ENCODE results near the gene ADRA2C. TPM values are rescaled to one million over a fixed set of nuclear protein-coding genes. Genes with fewer than 3 reads are reported as not detected.

Gene ADRA2C
- total and polyA plus RNA-seq, 4 experiments from 2014 or later: not detected

DNA sequence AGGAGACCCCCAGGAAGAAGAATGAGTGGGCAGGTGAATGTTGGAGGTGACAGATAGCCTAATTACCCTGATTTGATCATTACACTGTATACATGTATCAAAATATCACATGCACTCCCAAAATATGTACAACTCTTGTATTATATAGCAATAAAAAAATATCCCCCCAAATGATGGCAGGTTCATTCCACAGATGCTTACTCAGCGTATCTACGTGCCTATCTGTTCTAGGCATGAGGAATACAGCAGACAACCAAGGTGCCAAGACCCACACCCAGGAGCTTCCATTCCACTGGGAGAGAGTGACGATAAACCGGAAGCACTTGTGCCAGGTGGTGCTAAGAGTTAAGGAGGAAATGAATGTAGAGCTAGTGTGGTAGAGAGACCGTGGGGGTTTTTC lies 42.4 kb downstream of the ADRA2C start:
- DNase-seq: no peak
- Mint-ChIP-seq H3K27me3 (peaks cover 6 to 11% of the 10 kb centered on the region in 2 donors), H3K9me3 (no peaks in the 10 kb centered on the region), H3K4me1 (no peaks in the 10 kb centered on the region), H3K27ac (no peak overlapping the region), H3K4me3 (no peak overlapping the region), H3K36me3 (no peaks in the 10 kb centered on the region)
- H3K27ac ChIP-seq (ENCODE audit: low read depth, low read length): no peak overlapping the region
- H3K4me1 ChIP-seq (ENCODE audit: insufficient read depth, low read length): no peaks in the 10 kb centered on the region
- no peaks in the 10 kb centered on the region for H3K36me3 ChIP-seq (ENCODE audit: insufficient read depth, low read length)
- H3K4me3 ChIP-seq (ENCODE audit: low read length in 2 of 2): no peak overlapping the region
- ChIA-PET CTCF (ENCODE audit: partially characterized antibody) (no interaction called here), POLR2A (ENCODE audit: partially characterized antibody) (no interaction called here)
- H3K9me3 ChIP-seq (ENCODE audit: control insufficient read depth in 1 of 2, low read length in 2 of 2): no peaks in the 10 kb centered on the region
- H3K27me3 ChIP-seq (ENCODE audit: insufficient read depth, low read length): no peaks in the 10 kb centered on the region
- intact Hi-C loops (cut with micrococcal nuclease): no loop called here

DNA sequence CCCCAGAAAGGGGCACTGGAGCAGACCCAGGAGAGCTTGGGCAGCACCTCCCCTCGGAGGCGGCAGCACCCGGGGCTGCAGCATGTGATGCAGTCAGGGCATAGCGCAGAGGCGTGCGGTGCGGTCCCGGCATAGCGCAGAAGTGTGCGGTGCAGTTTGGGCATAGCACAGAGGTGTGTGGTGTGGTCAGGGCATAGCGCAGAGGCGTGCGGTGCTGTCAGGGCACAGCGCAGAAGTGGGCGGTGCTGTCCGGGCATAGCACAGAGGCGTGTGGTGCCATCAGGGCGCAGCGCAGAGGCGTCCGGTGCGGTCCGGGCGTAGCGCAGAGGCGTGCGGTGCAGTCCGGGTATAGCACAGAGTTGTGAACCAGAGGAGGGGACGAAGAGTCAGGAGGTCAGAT lies 42.8 kb downstream of the ADRA2C start:
- Histone ChIP-seq H3K4me1 (ENCODE audit: insufficient read depth, low read length) (no peaks in the 10 kb centered on the region), H3K27me3 (ENCODE audit: insufficient read depth, low read length) (no peaks in the 10 kb centered on the region), H3K4me3 (ENCODE audit: low read length in 2 of 2) (no peak overlapping the region), H3K36me3 (ENCODE audit: insufficient read depth, low read length) (no peaks in the 10 kb centered on the region), H3K27ac (ENCODE audit: low read depth, low read length) (no peak overlapping the region), H3K9me3 (ENCODE audit: control insufficient read depth in 1 of 2, low read length in 2 of 2) (no peaks in the 10 kb centered on the region)
- intact Hi-C loops (cut with micrococcal nuclease): no loop called here
- peaks cover 6 to 12% of the 10 kb centered on the region in 2 donors for H3K27me3 Mint-ChIP-seq
- no peak overlapping the region for H3K27ac Mint-ChIP-seq
- no peaks in the 10 kb centered on the region for H3K4me1 Mint-ChIP-seq
- POLR2A ChIA-PET (ENCODE audit: partially characterized antibody): no interaction called here
- no peaks in the 10 kb centered on the region for H3K9me3 Mint-ChIP-seq
- H3K4me3 Mint-ChIP-seq: no peak overlapping the region
- DNase-seq: no peak
- CTCF ChIA-PET (ENCODE audit: partially characterized antibody): no interaction called here
- H3K36me3 Mint-ChIP-seq: no peaks in the 10 kb centered on the region

GRCh38 chr4:3809451-3810110 lies 43.4 kb downstream of the ADRA2C start:
- ChIA-PET CTCF (ENCODE audit: partially characterized antibody) (no interaction called here), POLR2A (ENCODE audit: partially characterized antibody) (no interaction called here)
- H3K4me3 ChIP-seq (ENCODE audit: low read length in 2 of 2): no peak overlapping the region
- peaks cover 6 to 12% of the 10 kb centered on the region in 2 donors for H3K27me3 Mint-ChIP-seq
- intact Hi-C loops (cut with micrococcal nuclease): no loop called here
- no peaks in the 10 kb centered on the region for H3K9me3 ChIP-seq (ENCODE audit: control insufficient read depth in 1 of 2, low read length in 2 of 2)
- H3K9me3 Mint-ChIP-seq: no peaks in the 10 kb centered on the region
- no peak for DNase-seq
- no peaks in the 10 kb centered on the region for H3K36me3 Mint-ChIP-seq
- H3K27ac ChIP-seq (ENCODE audit: low read depth, low read length): no peak overlapping the region
- H3K4me1 Mint-ChIP-seq: no peaks in the 10 kb centered on the region
- no peak overlapping the region for H3K27ac Mint-ChIP-seq
- H3K4me1 ChIP-seq (ENCODE audit: insufficient read depth, low read length): no peaks in the 10 kb centered on the region
- no peak overlapping the region for H3K4me3 Mint-ChIP-seq
- no peaks in the 10 kb centered on the region for H3K27me3 ChIP-seq (ENCODE audit: insufficient read depth, low read length)
- H3K36me3 ChIP-seq (ENCODE audit: insufficient read depth, low read length): no peaks in the 10 kb centered on the region

DNA sequence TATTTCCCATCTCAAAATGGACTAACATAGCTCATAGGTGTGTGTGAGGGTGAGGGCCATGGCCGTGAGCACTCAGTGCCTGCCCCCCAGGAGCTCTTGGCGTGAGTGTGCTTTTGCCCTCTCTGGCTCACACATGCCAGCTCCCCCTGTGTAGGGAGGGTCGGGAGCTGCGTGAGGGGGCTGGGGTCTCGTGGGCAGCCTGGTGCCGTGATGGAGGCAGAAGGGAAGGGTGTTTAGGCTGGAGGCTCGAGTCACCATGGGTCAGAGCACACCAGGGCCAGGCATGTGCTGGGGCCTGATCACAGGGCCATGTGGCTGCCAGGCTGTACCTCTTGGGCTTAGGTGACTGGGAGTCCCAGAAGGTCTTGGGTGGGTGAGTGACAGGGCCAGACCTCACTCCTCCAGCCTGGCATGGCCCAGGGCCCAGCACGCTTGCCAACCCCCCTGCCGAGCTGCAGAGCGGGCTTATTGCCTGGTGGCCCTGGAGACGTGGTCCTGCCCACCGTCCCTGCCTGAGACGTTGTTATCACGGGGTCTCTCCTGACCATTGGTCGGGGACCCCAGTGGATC lies 44.0 kb downstream of the ADRA2C start:
- Histone ChIP-seq H3K4me3 (ENCODE audit: low read length in 2 of 2) (no peak overlapping the region), H3K9me3 (ENCODE audit: control insufficient read depth in 1 of 2, low read length in 2 of 2) (no peaks in the 10 kb centered on the region), H3K4me1 (ENCODE audit: insufficient read depth, low read length) (no peaks in the 10 kb centered on the region), H3K27ac (ENCODE audit: low read depth, low read length) (no peak overlapping the region), H3K36me3 (ENCODE audit: insufficient read depth, low read length) (no peaks in the 10 kb centered on the region), H3K27me3 (ENCODE audit: insufficient read depth, low read length) (no peaks in the 10 kb centered on the region)
- DNase-seq: no peak
- POLR2A ChIA-PET (ENCODE audit: partially characterized antibody): no interaction called here
- Mint-ChIP-seq H3K27me3 (peaks cover 6 to 12% of the 10 kb centered on the region in 2 donors), H3K36me3 (no peaks in the 10 kb centered on the region), H3K27ac (no peak overlapping the region), H3K4me1 (no peaks in the 10 kb centered on the region), H3K4me3 (no peak overlapping the region), H3K9me3 (no peaks in the 10 kb centered on the region)
- CTCF ChIA-PET (ENCODE audit: partially characterized antibody): no interaction called here
- intact Hi-C loops (cut with micrococcal nuclease): no loop called here

- no peaks in the 10 kb centered on the region for H3K9me3 Mint-ChIP-seq
- DNase-seq: no peak
Observed at GRCh38 chr4:3810796-3811485, 44.8 kb downstream of the ADRA2C start.

GRCh38 chr4:3811621-3812020 lies 45.4 kb downstream of the ADRA2C start:
- DNase-seq: no peak
- Histone ChIP-seq H3K4me3 (ENCODE audit: low read length in 2 of 2) (no peak overlapping the region), H3K27me3 (ENCODE audit: insufficient read depth, low read length) (no peaks in the 10 kb centered on the region), H3K27ac (ENCODE audit: low read depth, low read length) (no peak overlapping the region), H3K36me3 (ENCODE audit: insufficient read depth, low read length) (no peaks in the 10 kb centered on the region), H3K9me3 (ENCODE audit: control insufficient read depth in 1 of 2, low read length in 2 of 2) (no peaks in the 10 kb centered on the region), H3K4me1 (ENCODE audit: insufficient read depth, low read length) (no peaks in the 10 kb centered on the region)
- ChIA-PET CTCF (ENCODE audit: partially characterized antibody) (no interaction called here), POLR2A (ENCODE audit: partially characterized antibody) (interaction anchor here (0.7 kb wide), 1 partner anchor 27 kb away, joined by 3 read pairs; no protein-coding TSS in a partner anchor)
- Mint-ChIP-seq H3K4me1 (no peaks in the 10 kb centered on the region), H3K27ac (no peak overlapping the region), H3K4me3 (no peak overlapping the region), H3K27me3 (peaks cover 6 to 12% of the 10 kb centered on the region in 2 donors), H3K9me3 (no peaks in the 10 kb centered on the region), H3K36me3 (no peaks in the 10 kb centered on the region)
- intact Hi-C loops (cut with micrococcal nuclease): no loop called here

More at GRCh38 chr4:3810796-3811485, 44.8 kb downstream of the ADRA2C start:
- ChIA-PET CTCF (ENCODE audit: partially characterized antibody) (no interaction called here), POLR2A (ENCODE audit: partially characterized antibody) (no interaction called here)
- no peak overlapping the region for H3K4me3 Mint-ChIP-seq
- H3K27ac ChIP-seq (ENCODE audit: low read depth, low read length): no peak overlapping the region
- H3K27ac Mint-ChIP-seq: no peak overlapping the region
- no peaks in the 10 kb centered on the region for H3K4me1 Mint-ChIP-seq
- no peaks in the 10 kb centered on the region for H3K4me1 ChIP-seq (ENCODE audit: insufficient read depth, low read length)
- no peaks in the 10 kb centered on the region for H3K27me3 ChIP-seq (ENCODE audit: insufficient read depth, low read length)
- no peaks in the 10 kb centered on the region for H3K36me3 Mint-ChIP-seq
- intact Hi-C loops (cut with micrococcal nuclease): no loop called here
- no peak overlapping the region for H3K4me3 ChIP-seq (ENCODE audit: low read length in 2 of 2)
- H3K36me3 ChIP-seq (ENCODE audit: insufficient read depth, low read length): no peaks in the 10 kb centered on the region
- H3K27me3 Mint-ChIP-seq: peaks cover 6 to 12% of the 10 kb centered on the region in 2 donors
- H3K9me3 ChIP-seq (ENCODE audit: control insufficient read depth in 1 of 2, low read length in 2 of 2): no peaks in the 10 kb centered on the region

GRCh38 chr4:3812211-3812934 lies 46.2 kb downstream of the ADRA2C start:
- H3K27me3 Mint-ChIP-seq: peaks cover 6 to 12% of the 10 kb centered on the region in 2 donors
- POLR2A ChIA-PET (ENCODE audit: partially characterized antibody): interaction anchor here (0.7 kb wide), 1 partner anchor 27 kb away, joined by 3 read pairs; no protein-coding TSS in a partner anchor

More at GRCh38 chr4:3812211-3812934, 46.2 kb downstream of the ADRA2C start:
- Mint-ChIP-seq H3K36me3 (no peaks in the 10 kb centered on the region), H3K4me3 (no peak overlapping the region), H3K9me3 (no peaks in the 10 kb centered on the region), H3K4me1 (no peaks in the 10 kb centered on the region), H3K27ac (no peak overlapping the region)
- no peak for DNase-seq
- Histone ChIP-seq H3K36me3 (ENCODE audit: insufficient read depth, low read length) (no peaks in the 10 kb centered on the region), H3K9me3 (ENCODE audit: control insufficient read depth in 1 of 2, low read length in 2 of 2) (no peaks in the 10 kb centered on the region), H3K4me3 (ENCODE audit: low read length in 2 of 2) (no peak overlapping the region), H3K4me1 (ENCODE audit: insufficient read depth, low read length) (no peaks in the 10 kb centered on the region), H3K27me3 (ENCODE audit: insufficient read depth, low read length) (no peaks in the 10 kb centered on the region), H3K27ac (ENCODE audit: low read depth, low read length) (no peak overlapping the region)
- intact Hi-C loops (cut with micrococcal nuclease): no loop called here
- CTCF ChIA-PET (ENCODE audit: partially characterized antibody): no interaction called here

All from CD4-positive, alpha-beta memory T cell (primary cell).